ENCODE results near the gene EXOSC6.
"Not testable (repeated sequence)": the region's sequence is repeated elsewhere in the genome, so short reads cannot be mapped to it uniquely, and the experiment has no call there.

The EXOSC6 gene

GRCh38 chr16:70249697-70250096 lies 2.0 kb downstream of the EXOSC6 start:
- Mint-ChIP-seq H3K4me3 (peak overlapping the region; percentile 11), H3K27ac (peak overlapping the region; percentile 38)
- not testable (repeated sequence) for H3K36me3 Mint-ChIP-seq; H3K27me3 Mint-ChIP-seq; H3K9me3 Mint-ChIP-seq; ATAC-seq (ENCODE audit: low read depth); DNase-seq (ENCODE audit: low spot score in 2 of 2); H3K4me1 Mint-ChIP-seq

GRCh38 chr16:70238773-70239172 lies 13.0 kb downstream of the EXOSC6 start:
- ATAC-seq (ENCODE audit: low read depth); H3K4me3 Mint-ChIP-seq; H3K4me1 Mint-ChIP-seq; H3K9me3 Mint-ChIP-seq; DNase-seq (ENCODE audit: low spot score in 2 of 2); H3K27ac Mint-ChIP-seq; H3K36me3 Mint-ChIP-seq; H3K27me3 Mint-ChIP-seq: not testable (repeated sequence)

GRCh38 chr16:70231831-70232230 lies 19.9 kb downstream of the EXOSC6 start:
- not testable (repeated sequence) for H3K36me3 Mint-ChIP-seq; DNase-seq (ENCODE audit: low spot score in 2 of 2); H3K4me1 Mint-ChIP-seq; H3K27me3 Mint-ChIP-seq; ATAC-seq (ENCODE audit: low read depth); H3K4me3 Mint-ChIP-seq; H3K9me3 Mint-ChIP-seq; H3K27ac Mint-ChIP-seq

GRCh38 chr16:70226024-70226423 lies 25.7 kb downstream of the EXOSC6 start:
- H3K27me3 Mint-ChIP-seq; DNase-seq (ENCODE audit: low spot score in 2 of 2); H3K9me3 Mint-ChIP-seq; H3K4me3 Mint-ChIP-seq; H3K4me1 Mint-ChIP-seq; ATAC-seq (ENCODE audit: low read depth); H3K27ac Mint-ChIP-seq: not testable (repeated sequence)
- peaks cover 14% of the 10 kb centered on the region for H3K36me3 Mint-ChIP-seq

DNA sequence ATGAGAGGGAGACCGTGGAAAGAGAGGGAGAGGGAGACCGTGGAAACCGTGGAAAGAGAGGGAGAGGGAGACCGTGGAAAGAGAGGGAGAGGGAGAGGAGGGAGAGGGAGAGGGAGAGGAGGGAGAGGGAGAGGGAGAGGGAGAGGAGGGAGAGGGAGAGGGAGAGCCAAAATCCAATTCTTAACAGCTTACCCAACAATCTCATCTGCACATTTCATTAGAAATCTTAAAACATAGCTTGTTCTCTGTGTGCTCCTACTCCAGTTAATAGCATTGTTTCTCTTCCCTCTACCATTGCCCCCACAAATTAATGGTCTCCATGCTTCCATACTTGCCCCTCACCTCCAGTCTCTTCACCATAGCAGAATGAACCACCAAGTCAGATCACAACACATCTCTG lies 26.3 kb downstream of the EXOSC6 start:
- not testable (repeated sequence) for ATAC-seq (ENCODE audit: low read depth); DNase-seq (ENCODE audit: low spot score in 2 of 2); H3K27me3 Mint-ChIP-seq; H3K9me3 Mint-ChIP-seq; H3K27ac Mint-ChIP-seq; H3K4me3 Mint-ChIP-seq; H3K4me1 Mint-ChIP-seq
- H3K36me3 Mint-ChIP-seq = peaks cover 14% of the 10 kb centered on the region

DNA sequence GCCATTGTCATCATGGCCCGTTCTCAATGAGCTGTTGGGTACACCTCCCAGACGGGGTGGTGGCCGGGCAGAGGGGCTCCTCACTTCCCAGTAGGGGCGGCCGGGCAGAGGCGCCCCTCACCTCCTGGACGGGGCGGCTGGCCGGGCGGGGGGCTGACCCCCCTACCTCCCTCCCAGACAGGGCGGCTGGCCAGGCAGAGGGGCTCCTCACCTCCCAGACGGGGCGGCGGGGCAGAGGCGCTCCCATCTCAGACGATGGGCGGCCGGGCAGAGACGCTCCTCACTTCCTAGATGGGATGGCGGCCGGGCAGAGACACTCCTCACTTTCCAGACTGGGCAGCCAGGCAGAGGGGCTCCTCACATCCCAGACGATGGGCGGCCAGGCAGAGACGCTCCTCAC lies 27.1 kb downstream of the EXOSC6 start:
- not testable (repeated sequence) for ATAC-seq (ENCODE audit: low read depth); H3K9me3 Mint-ChIP-seq

GRCh38 chr16:70223971-70224513 lies 27.7 kb downstream of the EXOSC6 start:
- not testable (repeated sequence) for H3K9me3 Mint-ChIP-seq; H3K4me1 Mint-ChIP-seq; H3K27me3 Mint-ChIP-seq; H3K27ac Mint-ChIP-seq; H3K4me3 Mint-ChIP-seq; DNase-seq (ENCODE audit: low spot score in 2 of 2); ATAC-seq (ENCODE audit: low read depth)
- H3K36me3 Mint-ChIP-seq = peaks cover 13% of the 10 kb centered on the region

More for the DNA sequence above, 27.1 kb downstream of the EXOSC6 start:
- not testable (repeated sequence) for DNase-seq (ENCODE audit: low spot score in 2 of 2); H3K4me1 Mint-ChIP-seq; H3K27ac Mint-ChIP-seq; H3K27me3 Mint-ChIP-seq; H3K4me3 Mint-ChIP-seq
- H3K36me3 Mint-ChIP-seq = peaks cover 14% of the 10 kb centered on the region

DNA sequence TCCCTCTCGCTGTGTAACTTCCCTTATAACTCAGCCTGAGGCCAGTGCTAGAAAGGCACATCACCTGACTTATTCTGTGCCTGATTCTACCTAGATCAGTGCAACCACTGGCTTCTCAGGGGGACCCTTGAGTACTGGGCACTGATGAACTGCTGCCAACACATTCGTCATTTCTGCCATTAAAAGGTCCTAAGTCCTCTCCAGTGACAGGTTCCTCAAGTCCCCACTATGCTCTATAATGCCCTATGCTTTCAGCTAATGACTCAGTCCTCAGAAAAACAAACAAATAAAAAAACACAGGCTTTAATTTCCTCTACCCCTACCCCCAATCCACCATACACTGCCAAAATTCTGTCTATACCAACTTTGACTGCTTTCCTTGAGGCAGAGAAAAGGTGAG lies 28.5 kb downstream of the EXOSC6 start:
- peak overlapping the region; percentile 77 for H3K27ac Mint-ChIP-seq
- H3K4me1 Mint-ChIP-seq = not testable (repeated sequence)

DNA sequence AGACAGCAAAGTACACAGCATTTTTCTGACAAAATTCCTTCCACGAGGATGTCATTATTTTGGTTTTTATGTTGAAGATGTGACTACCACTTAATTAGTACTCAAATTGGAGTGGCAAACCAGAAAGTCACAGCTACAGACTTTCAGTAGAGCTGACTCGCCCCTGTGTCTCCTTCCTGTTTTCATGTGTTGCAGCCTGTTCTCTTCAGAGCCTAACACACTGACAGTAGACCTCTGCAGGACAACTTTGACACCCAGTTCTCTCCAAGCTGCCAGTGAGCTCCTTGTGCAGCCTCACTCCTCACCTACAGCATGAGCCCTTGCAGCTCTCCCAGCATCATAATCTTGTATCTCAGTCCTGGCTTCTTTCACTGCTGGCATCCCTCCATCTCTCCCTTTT lies 29.2 kb downstream of the EXOSC6 start:
- not testable (repeated sequence) for H3K4me1 Mint-ChIP-seq; DNase-seq (ENCODE audit: low spot score in 2 of 2); H3K4me3 Mint-ChIP-seq; H3K9me3 Mint-ChIP-seq; H3K27me3 Mint-ChIP-seq; ATAC-seq (ENCODE audit: low read depth)
- Mint-ChIP-seq H3K27ac (peak overlapping the region; percentile 77), H3K36me3 (peaks cover 11% of the 10 kb centered on the region)

More for the DNA sequence above, 28.5 kb downstream of the EXOSC6 start:
- H3K27me3 Mint-ChIP-seq; H3K4me3 Mint-ChIP-seq; ATAC-seq (ENCODE audit: low read depth); DNase-seq (ENCODE audit: low spot score in 2 of 2); H3K9me3 Mint-ChIP-seq: not testable (repeated sequence)
- peaks cover 11% of the 10 kb centered on the region for H3K36me3 Mint-ChIP-seq

DNA sequence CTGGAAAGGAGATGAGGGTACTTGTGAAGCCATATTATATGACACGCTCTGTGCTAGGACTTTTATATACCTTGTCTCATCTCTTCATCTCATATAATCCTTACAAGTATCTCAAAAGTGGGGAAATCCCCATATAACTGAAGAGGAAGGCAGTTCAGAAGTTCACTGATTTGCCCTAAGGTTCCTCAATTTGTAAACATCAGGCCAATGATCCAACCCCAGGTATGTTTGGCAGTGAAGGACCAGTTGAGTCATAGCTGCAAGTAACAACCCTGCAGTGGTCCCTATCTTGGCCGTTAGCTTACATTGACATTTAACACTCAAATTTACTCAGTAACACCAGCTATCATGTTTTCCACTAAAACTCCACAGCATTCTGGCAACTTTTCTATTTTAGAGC lies 33.2 kb downstream of the EXOSC6 start:
- H3K4me1 Mint-ChIP-seq; H3K27ac Mint-ChIP-seq; H3K36me3 Mint-ChIP-seq; DNase-seq (ENCODE audit: low spot score in 2 of 2); ATAC-seq (ENCODE audit: low read depth); H3K9me3 Mint-ChIP-seq; H3K4me3 Mint-ChIP-seq; H3K27me3 Mint-ChIP-seq: not testable (repeated sequence)

DNA sequence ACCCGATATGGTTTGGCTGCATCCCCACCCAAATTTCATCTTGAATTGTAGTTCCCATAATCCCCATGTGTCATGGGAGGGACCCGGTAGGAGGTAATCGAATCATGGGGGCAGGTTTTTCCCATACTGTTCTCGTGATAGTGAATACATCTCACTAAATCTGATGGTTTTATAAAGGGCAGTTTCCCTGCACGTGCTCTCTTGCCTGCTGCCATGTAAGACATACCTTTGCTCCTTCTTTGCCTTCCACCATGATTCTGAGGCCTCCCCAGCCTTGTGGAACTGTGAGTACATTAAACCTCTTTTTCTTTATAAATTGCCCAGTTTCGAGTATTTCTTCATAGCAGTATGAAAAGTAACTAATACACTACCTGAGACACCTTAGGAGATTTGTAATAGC lies 45.4 kb downstream of the EXOSC6 start:
- H3K27me3 Mint-ChIP-seq; DNase-seq (ENCODE audit: low spot score in 2 of 2); H3K9me3 Mint-ChIP-seq; H3K4me3 Mint-ChIP-seq; H3K4me1 Mint-ChIP-seq; ATAC-seq (ENCODE audit: low read depth); H3K27ac Mint-ChIP-seq: not testable (repeated sequence)
- H3K36me3 Mint-ChIP-seq = peaks cover 12% of the 10 kb centered on the region

DNA sequence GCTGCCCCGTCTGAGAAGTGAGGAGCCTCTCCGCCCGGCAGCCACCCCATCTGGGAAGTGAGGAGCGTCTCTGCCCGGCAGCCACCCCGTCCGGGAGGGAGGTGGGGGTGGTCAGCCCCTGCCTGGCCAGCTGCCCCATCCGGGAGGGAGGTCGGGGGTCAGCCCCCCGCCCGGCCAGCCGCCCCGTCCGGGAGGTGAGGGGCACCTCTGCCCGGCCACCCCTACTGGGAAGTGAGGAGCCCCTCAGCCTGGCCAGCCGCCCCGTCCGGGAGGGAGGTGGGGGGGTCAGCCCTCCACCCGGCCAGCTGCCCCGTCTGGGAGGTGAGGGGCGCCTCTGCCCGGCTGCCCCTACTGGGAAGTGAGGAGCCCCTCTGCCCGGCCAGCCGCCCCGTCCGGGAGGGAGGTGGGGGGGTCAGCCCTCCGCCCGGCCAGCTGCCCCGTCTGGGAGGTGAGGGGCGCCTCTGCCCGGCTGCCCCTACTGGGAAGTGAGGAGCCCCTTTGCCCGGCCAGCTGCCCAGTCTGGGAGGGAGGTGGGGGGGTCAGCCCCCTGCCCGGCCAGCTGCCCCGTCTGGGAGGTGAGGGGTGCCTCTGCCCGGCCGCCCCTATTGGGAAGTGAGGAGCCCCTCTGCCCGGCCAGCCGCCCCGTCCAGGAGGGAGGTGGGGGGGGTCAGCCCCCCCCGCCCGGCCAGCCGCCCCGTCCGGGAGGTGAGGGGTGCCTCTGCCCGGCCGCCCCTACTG lies 46.9 kb downstream of the EXOSC6 start:
- not testable (repeated sequence) for H3K27me3 Mint-ChIP-seq; H3K4me1 Mint-ChIP-seq; H3K4me3 Mint-ChIP-seq; DNase-seq (ENCODE audit: low spot score in 2 of 2); ATAC-seq (ENCODE audit: low read depth); H3K9me3 Mint-ChIP-seq; H3K27ac Mint-ChIP-seq; H3K36me3 Mint-ChIP-seq

DNA sequence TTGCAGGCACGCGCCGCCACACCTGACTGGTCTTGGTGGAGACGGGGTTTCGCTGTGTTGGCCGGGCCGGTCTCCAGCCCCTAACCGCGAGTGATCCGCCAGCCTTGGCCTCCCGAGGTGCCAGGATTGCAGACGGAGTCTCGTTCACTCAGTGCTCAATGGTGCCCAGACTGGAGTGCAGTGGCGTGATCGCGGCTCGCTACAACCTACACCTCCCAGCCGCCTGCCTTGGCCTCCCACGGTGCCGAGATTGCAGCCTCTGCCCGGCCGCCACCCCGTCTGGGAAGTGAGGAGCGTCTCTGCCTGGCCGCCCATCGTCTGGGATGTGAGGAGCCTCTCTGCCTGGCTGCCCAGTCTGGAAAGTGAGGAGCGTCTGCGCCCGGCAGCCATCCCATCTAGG lies 47.7 kb downstream of the EXOSC6 start:
- not testable (repeated sequence) for H3K4me3 Mint-ChIP-seq; H3K4me1 Mint-ChIP-seq; DNase-seq (ENCODE audit: low spot score in 2 of 2); H3K27ac Mint-ChIP-seq; H3K27me3 Mint-ChIP-seq; ATAC-seq (ENCODE audit: low read depth); H3K9me3 Mint-ChIP-seq; H3K36me3 Mint-ChIP-seq

DNA sequence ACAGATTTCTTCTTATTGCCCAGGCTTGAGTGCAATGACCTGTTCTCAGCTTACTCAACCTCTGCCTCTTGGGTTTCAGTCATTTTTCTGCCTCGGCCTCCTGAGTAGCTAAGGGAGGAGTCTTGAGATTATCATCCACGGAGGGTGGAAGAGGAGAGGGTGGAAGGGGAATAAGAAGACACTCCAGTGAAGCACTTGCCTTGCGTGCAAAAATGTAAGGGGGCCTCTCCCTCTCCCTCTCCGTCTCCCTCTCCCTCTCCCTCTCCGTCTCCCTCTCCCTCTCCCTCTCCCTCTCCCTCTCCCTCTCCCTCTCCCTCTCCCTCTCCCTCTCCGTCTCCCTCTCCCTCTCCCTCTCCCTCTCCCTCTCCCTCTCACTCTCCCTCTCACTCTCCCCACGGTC lies 48.2 kb downstream of the EXOSC6 start:
- H3K27me3 Mint-ChIP-seq; H3K4me3 Mint-ChIP-seq; H3K36me3 Mint-ChIP-seq; H3K9me3 Mint-ChIP-seq; H3K4me1 Mint-ChIP-seq; H3K27ac Mint-ChIP-seq; ATAC-seq (ENCODE audit: low read depth); DNase-seq (ENCODE audit: low spot score in 2 of 2): not testable (repeated sequence)

DNA sequence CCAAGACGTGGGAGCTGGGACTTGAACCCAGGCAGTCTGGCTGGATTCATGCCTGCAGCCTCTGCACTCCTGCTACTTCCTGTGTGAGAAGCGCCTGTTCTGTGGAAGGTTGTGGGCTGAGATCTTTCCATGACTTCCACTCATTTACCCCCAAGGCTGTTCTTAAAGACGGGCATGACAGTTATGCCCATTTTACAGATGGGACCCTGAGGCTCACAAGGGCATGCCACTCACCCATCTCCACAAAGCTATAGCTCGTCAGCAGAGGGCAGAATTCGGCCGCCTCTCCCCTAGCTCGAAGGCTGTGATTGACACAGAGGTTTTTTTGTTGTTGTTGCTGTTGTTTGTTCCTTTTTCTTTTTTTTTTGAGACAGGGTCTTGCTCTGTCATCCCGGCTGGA lies 51.7 kb downstream of the EXOSC6 start:
- not testable (repeated sequence) for H3K27me3 Mint-ChIP-seq; ATAC-seq (ENCODE audit: low read depth); H3K4me1 Mint-ChIP-seq; H3K4me3 Mint-ChIP-seq; H3K36me3 Mint-ChIP-seq; DNase-seq (ENCODE audit: low spot score in 2 of 2); H3K9me3 Mint-ChIP-seq; H3K27ac Mint-ChIP-seq
